ENCODE results near the gene NWD2. TPM values are rescaled to one million over a fixed set of nuclear protein-coding genes. Genes with fewer than 3 reads are reported as not detected.

NWD2 gene
- polyA plus RNA-seq, 2 donors = under 0.01 to 0.05 TPM

GRCh38 chr4:37467223-37467622, 222.7 kb downstream of the NWD2 start:
- no peaks in the 10 kb centered on the region for H3K4me1 ChIP-seq (ENCODE audit: control insufficient read depth in 2 of 2, insufficient read depth in 2 of 2, low read length in 1 of 2)
- H3K9me3 ChIP-seq (ENCODE audit: control insufficient read depth in 2 of 2, insufficient read depth in 1 of 2, low read depth in 1 of 2, low read length in 1 of 2) = peaks cover 0 to 2% of the 10 kb centered on the region in 2 donors
- no peak overlapping the region for H3K27ac ChIP-seq (ENCODE audit: low read depth in 2 of 2, low read length in 1 of 2)
- peaks cover 0 to 2% of the 10 kb centered on the region in 2 donors for H3K27me3 ChIP-seq (ENCODE audit: control insufficient read depth in 1 of 2, insufficient read depth in 2 of 2, low read length in 2 of 2)
- H3K4me3 ChIP-seq (ENCODE audit: low read depth in 1 of 2, low read length in 2 of 2) = no peak overlapping the region
- 55 to 68% methylated on average over 3 of the region's 3 CpGs for WGBS, 2 donors
- no peaks in the 10 kb centered on the region for H3K36me3 ChIP-seq (ENCODE audit: control insufficient read depth in 2 of 2, insufficient read depth in 2 of 2, low read length in 1 of 2)

- H3K4me3 ChIP-seq (ENCODE audit: low read depth in 1 of 2, low read length in 2 of 2) = no peak overlapping the region
- H3K27ac ChIP-seq (ENCODE audit: low read depth in 2 of 2, low read length in 1 of 2) = no peak overlapping the region
- H3K9me3 ChIP-seq (ENCODE audit: control insufficient read depth in 2 of 2, insufficient read depth in 1 of 2, low read depth in 1 of 2, low read length in 1 of 2) = peaks cover 0 to 2% of the 10 kb centered on the region in 2 donors
- peaks cover 0 to 2% of the 10 kb centered on the region in 2 donors for H3K27me3 ChIP-seq (ENCODE audit: control insufficient read depth in 1 of 2, insufficient read depth in 2 of 2, low read length in 2 of 2)
- 61 to 68% methylated on average over 4 of the region's 4 CpGs for WGBS, 2 donors
- H3K4me1 ChIP-seq (ENCODE audit: control insufficient read depth in 2 of 2, insufficient read depth in 2 of 2, low read length in 1 of 2) = no peaks in the 10 kb centered on the region
- H3K36me3 ChIP-seq (ENCODE audit: control insufficient read depth in 2 of 2, insufficient read depth in 2 of 2, low read length in 1 of 2) = no peaks in the 10 kb centered on the region
Observed at GRCh38 chr4:37467824-37468223, 223.3 kb downstream of the NWD2 start.

- H3K27ac ChIP-seq (ENCODE audit: low read depth in 2 of 2, low read length in 1 of 2) = no peak overlapping the region
- no peaks in the 10 kb centered on the region for H3K4me1 ChIP-seq (ENCODE audit: control insufficient read depth in 2 of 2, insufficient read depth in 2 of 2, low read length in 1 of 2)
- H3K36me3 ChIP-seq (ENCODE audit: control insufficient read depth in 2 of 2, insufficient read depth in 2 of 2, low read length in 1 of 2) = no peaks in the 10 kb centered on the region
- H3K4me3 ChIP-seq (ENCODE audit: low read depth in 1 of 2, low read length in 2 of 2) = no peak overlapping the region
- WGBS, 2 donors = 87 to 92% methylated on average over 2 of the region's 2 CpGs
- H3K9me3 ChIP-seq (ENCODE audit: control insufficient read depth in 2 of 2, insufficient read depth in 1 of 2, low read depth in 1 of 2, low read length in 1 of 2) = no peaks in the 10 kb centered on the region
- H3K27me3 ChIP-seq (ENCODE audit: control insufficient read depth in 1 of 2, insufficient read depth in 2 of 2, low read length in 2 of 2) = peaks cover 0 to 2% of the 10 kb centered on the region in 2 donors
Observed at GRCh38 chr4:37469286-37469685, 224.7 kb downstream of the NWD2 start.

GRCh38 chr4:37470245-37470644, 225.7 kb downstream of the NWD2 start:
- no peaks in the 10 kb centered on the region for H3K36me3 ChIP-seq (ENCODE audit: control insufficient read depth in 2 of 2, insufficient read depth in 2 of 2, low read length in 1 of 2)
- WGBS, 2 donors = 56 to 58% methylated on average over 1 of the region's 1 CpG
- peaks cover 0 to 2% of the 10 kb centered on the region in 2 donors for H3K27me3 ChIP-seq (ENCODE audit: control insufficient read depth in 1 of 2, insufficient read depth in 2 of 2, low read length in 2 of 2)
- no peaks in the 10 kb centered on the region for H3K4me1 ChIP-seq (ENCODE audit: control insufficient read depth in 2 of 2, insufficient read depth in 2 of 2, low read length in 1 of 2)
- no peak overlapping the region for H3K27ac ChIP-seq (ENCODE audit: low read depth in 2 of 2, low read length in 1 of 2)
- H3K9me3 ChIP-seq (ENCODE audit: control insufficient read depth in 2 of 2, insufficient read depth in 1 of 2, low read depth in 1 of 2, low read length in 1 of 2) = no peaks in the 10 kb centered on the region
- H3K4me3 ChIP-seq (ENCODE audit: low read depth in 1 of 2, low read length in 2 of 2) = no peak overlapping the region

- Histone ChIP-seq H3K27ac (ENCODE audit: low read depth in 2 of 2, low read length in 1 of 2) (no peak overlapping the region), H3K36me3 (ENCODE audit: control insufficient read depth in 2 of 2, insufficient read depth in 2 of 2, low read length in 1 of 2) (no peaks in the 10 kb centered on the region)
Observed at GRCh38 chr4:37471093-37471492, 226.6 kb downstream of the NWD2 start.

GRCh38 chr4:37471971-37472370, 227.4 kb downstream of the NWD2 start:
- Histone ChIP-seq H3K36me3 (ENCODE audit: control insufficient read depth in 2 of 2, insufficient read depth in 2 of 2, low read length in 1 of 2) (no peaks in the 10 kb centered on the region), H3K9me3 (ENCODE audit: control insufficient read depth in 2 of 2, insufficient read depth in 1 of 2, low read depth in 1 of 2, low read length in 1 of 2) (no peaks in the 10 kb centered on the region), H3K27ac (ENCODE audit: low read depth in 2 of 2, low read length in 1 of 2) (no peak overlapping the region), H3K4me3 (ENCODE audit: low read depth in 1 of 2, low read length in 2 of 2) (no peak overlapping the region), H3K4me1 (ENCODE audit: control insufficient read depth in 2 of 2, insufficient read depth in 2 of 2, low read length in 1 of 2) (no peaks in the 10 kb centered on the region), H3K27me3 (ENCODE audit: control insufficient read depth in 1 of 2, insufficient read depth in 2 of 2, low read length in 2 of 2) (peaks cover 0 to 2% of the 10 kb centered on the region in 2 donors)
- WGBS, 2 donors = 52 to 55% methylated on average over 5 of the region's 5 CpGs

More at GRCh38 chr4:37471093-37471492, 226.6 kb downstream of the NWD2 start:
- Histone ChIP-seq H3K9me3 (ENCODE audit: control insufficient read depth in 2 of 2, insufficient read depth in 1 of 2, low read depth in 1 of 2, low read length in 1 of 2) (no peaks in the 10 kb centered on the region), H3K27me3 (ENCODE audit: control insufficient read depth in 1 of 2, insufficient read depth in 2 of 2, low read length in 2 of 2) (peaks cover 0 to 2% of the 10 kb centered on the region in 2 donors), H3K4me1 (ENCODE audit: control insufficient read depth in 2 of 2, insufficient read depth in 2 of 2, low read length in 1 of 2) (no peaks in the 10 kb centered on the region), H3K4me3 (ENCODE audit: low read depth in 1 of 2, low read length in 2 of 2) (no peak overlapping the region)
- 74 to 91% methylated on average over 1 of the region's 1 CpG for WGBS, 2 donors

- H3K9me3 ChIP-seq (ENCODE audit: control insufficient read depth in 2 of 2, insufficient read depth in 1 of 2, low read depth in 1 of 2, low read length in 1 of 2) = no peaks in the 10 kb centered on the region
- no peaks in the 10 kb centered on the region for H3K36me3 ChIP-seq (ENCODE audit: control insufficient read depth in 2 of 2, insufficient read depth in 2 of 2, low read length in 1 of 2)
- H3K4me1 ChIP-seq (ENCODE audit: control insufficient read depth in 2 of 2, insufficient read depth in 2 of 2, low read length in 1 of 2) = no peaks in the 10 kb centered on the region
- H3K27ac ChIP-seq (ENCODE audit: low read depth in 2 of 2, low read length in 1 of 2) = no peak overlapping the region
- WGBS, 2 donors = 87 to 92% methylated on average over 2 of the region's 2 CpGs
- H3K4me3 ChIP-seq (ENCODE audit: low read depth in 1 of 2, low read length in 2 of 2) = no peak overlapping the region
- H3K27me3 ChIP-seq (ENCODE audit: control insufficient read depth in 1 of 2, insufficient read depth in 2 of 2, low read length in 2 of 2) = peaks cover 0 to 2% of the 10 kb centered on the region in 2 donors
Observed at GRCh38 chr4:37473807-37474206, 229.3 kb downstream of the NWD2 start.

GRCh38 chr4:37475087-37475486, 230.5 kb downstream of the NWD2 start:
- Histone ChIP-seq H3K4me3 (ENCODE audit: low read depth in 1 of 2, low read length in 2 of 2) (no peak overlapping the region), H3K27me3 (ENCODE audit: control insufficient read depth in 1 of 2, insufficient read depth in 2 of 2, low read length in 2 of 2) (no peaks in the 10 kb centered on the region), H3K27ac (ENCODE audit: low read depth in 2 of 2, low read length in 1 of 2) (no peak overlapping the region), H3K4me1 (ENCODE audit: control insufficient read depth in 2 of 2, insufficient read depth in 2 of 2, low read length in 1 of 2) (no peaks in the 10 kb centered on the region), H3K9me3 (ENCODE audit: control insufficient read depth in 2 of 2, insufficient read depth in 1 of 2, low read depth in 1 of 2, low read length in 1 of 2) (no peaks in the 10 kb centered on the region), H3K36me3 (ENCODE audit: control insufficient read depth in 2 of 2, insufficient read depth in 2 of 2, low read length in 1 of 2) (no peaks in the 10 kb centered on the region)
- 27 to 39% methylated on average over 1 of the region's 1 CpG for WGBS, 2 donors

- H3K27me3 ChIP-seq (ENCODE audit: control insufficient read depth in 1 of 2, insufficient read depth in 2 of 2, low read length in 2 of 2) = no peaks in the 10 kb centered on the region
- no peaks in the 10 kb centered on the region for H3K9me3 ChIP-seq (ENCODE audit: control insufficient read depth in 2 of 2, insufficient read depth in 1 of 2, low read depth in 1 of 2, low read length in 1 of 2)
- no peak overlapping the region for H3K27ac ChIP-seq (ENCODE audit: low read depth in 2 of 2, low read length in 1 of 2)
- no peak overlapping the region for H3K4me3 ChIP-seq (ENCODE audit: low read depth in 1 of 2, low read length in 2 of 2)
- H3K4me1 ChIP-seq (ENCODE audit: control insufficient read depth in 2 of 2, insufficient read depth in 2 of 2, low read length in 1 of 2) = no peaks in the 10 kb centered on the region
- 68% methylated on average over 1 of the region's 1 CpG for WGBS, 2 donors
- no peaks in the 10 kb centered on the region for H3K36me3 ChIP-seq (ENCODE audit: control insufficient read depth in 2 of 2, insufficient read depth in 2 of 2, low read length in 1 of 2)
Observed at GRCh38 chr4:37475776-37476175, 231.2 kb downstream of the NWD2 start.

GRCh38 chr4:37476256-37476655, 231.7 kb downstream of the NWD2 start:
- H3K36me3 ChIP-seq (ENCODE audit: control insufficient read depth in 2 of 2, insufficient read depth in 2 of 2, low read length in 1 of 2) = no peaks in the 10 kb centered on the region
- no peak overlapping the region for H3K27ac ChIP-seq (ENCODE audit: low read depth in 2 of 2, low read length in 1 of 2)
- no peaks in the 10 kb centered on the region for H3K27me3 ChIP-seq (ENCODE audit: control insufficient read depth in 1 of 2, insufficient read depth in 2 of 2, low read length in 2 of 2)
- H3K4me3 ChIP-seq (ENCODE audit: low read depth in 1 of 2, low read length in 2 of 2) = no peak overlapping the region
- H3K4me1 ChIP-seq (ENCODE audit: control insufficient read depth in 2 of 2, insufficient read depth in 2 of 2, low read length in 1 of 2) = no peaks in the 10 kb centered on the region
- H3K9me3 ChIP-seq (ENCODE audit: control insufficient read depth in 2 of 2, insufficient read depth in 1 of 2, low read depth in 1 of 2, low read length in 1 of 2) = no peaks in the 10 kb centered on the region

Data from esophagus (tissue), 2 donors.